BJ (cell line): Measurements from ENCODE around the gene SLCO4A1. TPM values are rescaled to one million over a fixed set of nuclear protein-coding genes. Genes with fewer than 3 reads are reported as not detected.

Source experiments
- CTCF ChIA-PET: fragments of 350-600 bp; formaldehyde crosslinking; extraction: SDS; loops from one replicate; lab custom pipeline; 2021; ENCODE audit warnings: antibody characterized with exemption, inconsistent platforms; lab: Yijun Ruan, JAX
- POLR2A ChIA-PET: fragments of 300-600 bp; sonication (Branson Sonifier 250); formaldehyde crosslinking; extraction: SDS; loops from one replicate; lab custom pipeline; 2021; ENCODE audit warnings: antibody characterized with exemption; lab: Charles Lee
- DNase-seq: peaks from one replicate; pipeline ENCODE4 v3.0.0-alpha.2; 2011; ENCODE audit warnings: low read depth
- H3K27me3 ChIP-seq: 2 replicates; pipeline ENCODE4 v1.6.0; 2011; ENCODE audit warnings: low read length; ENCODE audit not compliant: control insufficient read depth, insufficient read depth
- H3K36me3 ChIP-seq: 2 replicates; pipeline ENCODE4 v1.5.1; 2011; ENCODE audit warnings: low read length; ENCODE audit not compliant: control insufficient read depth, insufficient read depth
- H3K4me3 ChIP-seq: 2 replicates; pipeline ENCODE4 v1.5.1; 2011; ENCODE audit warnings: low read depth, mild to moderate bottlenecking, control low read depth, low read length
- CTCF ChIP-seq: IDR thresholded peaks from 2 replicates; pipeline ENCODE4 v1.5.1; 2011; ENCODE audit warnings: low read depth, mild to moderate bottlenecking, control low read depth, inconsistent platforms, low read length, moderate library complexity; ENCODE audit not compliant: insufficient read depth
- polyA plus RNA-seq: library from polyadenylated mRNA; depleted of rRNA; stranded (reverse); fragments of >200 nt; gene quantifications from 2 replicates; pipeline ENCODE4 v1.2.3, GENCODE V29; 2011

The SLCO4A1 gene
- polyA plus RNA-seq, 1 experiment: 0.15 TPM

GRCh38 chr20:62660768-62661167, 18.5 kb downstream of the SLCO4A1 start:
- Histone ChIP-seq H3K27me3 (no peaks in the 10 kb centered on the region), H3K36me3 (no peaks in the 10 kb centered on the region), H3K4me3 (no peak overlapping the region)
- ChIA-PET CTCF (interaction anchor here (1.3 kb wide), 1 partner anchor 148 kb away, joined by 4 read pairs; no protein-coding TSS in a partner anchor), POLR2A (no interaction called here)
- DNase-seq: no peak
- no peak for TF ChIP-seq CTCF

- TF ChIP-seq CTCF: no peak
- Histone ChIP-seq H3K27me3 (no peaks in the 10 kb centered on the region), H3K4me3 (no peak overlapping the region), H3K36me3 (no peaks in the 10 kb centered on the region)
- no peak for DNase-seq
- ChIA-PET CTCF (interaction anchor here (1.0 to 1.3 kb wide), 2 partner anchors 130 to 147 kb away, joined by 4 to 5 read pairs; no protein-coding TSS in a partner anchor), POLR2A (no interaction called here)
Measured at GRCh38 chr20:62661647-62662046, 19.3 kb downstream of the SLCO4A1 start.

DNA sequence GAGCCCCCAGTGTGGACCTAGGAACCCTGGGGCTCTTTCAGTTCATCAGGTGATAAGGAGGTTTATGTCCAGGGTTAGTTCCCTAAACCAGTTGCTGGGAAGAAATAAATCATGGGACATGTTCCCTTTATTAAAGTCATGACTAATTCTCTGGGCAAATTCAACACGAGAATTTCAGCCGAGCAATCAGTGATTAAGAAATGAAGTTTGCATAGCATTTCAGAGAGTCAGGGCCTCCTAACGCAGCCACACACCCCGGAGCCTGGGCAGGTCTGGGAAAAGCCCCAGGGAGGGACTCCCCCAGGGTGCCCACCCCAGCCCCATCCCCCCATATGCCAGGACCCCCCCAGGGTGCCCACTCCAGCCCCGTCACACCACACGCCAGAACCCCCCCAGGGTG, 20.1 kb downstream of the SLCO4A1 start:
- no peak for TF ChIP-seq CTCF
- POLR2A ChIA-PET: no interaction called here
- CTCF ChIA-PET: interaction anchor here (1.0 kb wide), 1 partner anchor 129 kb away, joined by 5 read pairs; no protein-coding TSS in a partner anchor
- DNase-seq: peak; percentile 75
- Histone ChIP-seq H3K4me3 (no peak overlapping the region), H3K27me3 (no peaks in the 10 kb centered on the region), H3K36me3 (no peaks in the 10 kb centered on the region)

GRCh38 chr20:62663145-62664018, 21.1 kb downstream of the SLCO4A1 start:
- no peak for TF ChIP-seq CTCF
- Histone ChIP-seq H3K36me3 (no peaks in the 10 kb centered on the region), H3K4me3 (no peak overlapping the region), H3K27me3 (no peaks in the 10 kb centered on the region)
- CTCF ChIA-PET: interaction anchor here (1.5 to 7.7 kb wide), 2 partner anchors 128 to 144 kb away, joined by 3 to 72 read pairs; no protein-coding TSS in a partner anchor
- POLR2A ChIA-PET: no interaction called here
- no peak for DNase-seq
